HG03135 (cell line): ENCODE results near the gene PTCD1.
"Not testable (repeated sequence)": the region's sequence is repeated elsewhere in the genome, so short reads cannot be mapped to it uniquely, and the experiment has no call there.

ENCODE experiments used
- ATAC-seq: cut with Tn5 transposase; IDR thresholded peaks from one replicate; pipeline ENCODE4 v1.9.1; 2021; ENCODE audit warnings: mild to moderate bottlenecking, moderate library complexity; ENCODE audit not compliant: unreplicated experiment

Gene PTCD1

GRCh38 chr7:99452541-99452940, 13.9 kb upstream of the PTCD1 start:
- ATAC-seq, result no peak

GRCh38 chr7:99451936-99452335, 13.3 kb upstream of the PTCD1 start:
- no peak for ATAC-seq

DNA sequence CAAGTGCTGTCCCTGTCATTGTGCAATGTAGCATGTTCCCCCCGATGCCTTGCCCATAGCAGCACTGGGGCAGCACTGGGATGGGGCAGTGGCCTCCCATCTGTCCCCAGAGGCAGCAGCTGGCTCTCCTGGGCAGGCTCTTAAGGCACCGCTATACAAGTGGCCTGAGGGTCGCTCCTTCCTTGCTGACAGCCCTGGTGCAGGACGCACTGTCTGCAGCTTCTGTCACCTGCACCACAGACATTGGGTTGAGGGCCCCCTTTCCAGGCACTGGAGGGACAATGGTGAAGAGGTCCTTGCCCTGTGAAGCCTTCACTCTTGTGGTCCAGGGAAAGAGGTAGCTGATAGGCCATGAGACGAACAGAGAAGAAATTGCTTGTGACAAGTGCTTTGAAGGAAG, 10.7 kb upstream of the PTCD1 start:
- no peak for ATAC-seq

DNA sequence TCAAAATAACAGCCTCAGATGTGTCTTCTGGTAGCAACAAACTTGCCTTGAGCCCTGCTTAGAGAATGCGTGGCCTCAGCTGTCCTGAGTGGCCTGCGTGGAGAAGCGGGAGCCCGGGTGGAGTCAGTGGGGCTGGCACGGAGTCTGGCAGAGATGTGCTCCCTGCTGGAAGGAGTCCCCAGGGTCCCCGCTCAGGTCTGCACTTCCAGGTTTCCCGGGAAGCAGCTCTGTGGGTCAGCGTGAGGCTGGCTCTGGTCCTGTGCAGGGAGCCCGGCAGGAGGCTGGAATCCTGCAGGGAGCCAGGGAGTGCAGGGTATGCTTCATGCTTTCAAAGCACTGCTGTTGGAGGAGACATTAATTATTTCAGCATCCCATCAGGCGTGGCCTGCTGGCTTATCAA, 10.3 kb upstream of the PTCD1 start:
- no peak for ATAC-seq

GRCh38 chr7:99447943-99448342, 9.3 kb upstream of the PTCD1 start:
- no peak for ATAC-seq

DNA sequence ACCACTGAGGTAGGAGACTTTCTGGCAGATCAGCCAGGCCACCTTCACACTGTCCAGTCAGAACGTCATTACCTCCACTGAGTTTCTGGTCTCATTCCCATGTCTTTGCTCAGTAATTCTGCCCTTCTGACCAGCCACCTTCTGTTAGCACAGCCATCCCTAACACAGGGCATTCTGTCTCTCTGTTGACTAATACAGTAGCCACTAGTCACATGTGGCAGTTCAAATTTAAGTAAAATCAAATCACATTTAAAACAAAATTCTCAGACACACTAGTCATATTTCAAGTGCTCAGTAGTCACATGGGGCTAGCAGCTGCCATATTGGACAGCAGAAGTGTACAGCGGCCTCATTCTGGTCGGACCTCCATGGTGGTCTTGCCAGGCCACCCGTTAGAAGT, 7.5 kb upstream of the PTCD1 start:
- no peak for ATAC-seq

DNA sequence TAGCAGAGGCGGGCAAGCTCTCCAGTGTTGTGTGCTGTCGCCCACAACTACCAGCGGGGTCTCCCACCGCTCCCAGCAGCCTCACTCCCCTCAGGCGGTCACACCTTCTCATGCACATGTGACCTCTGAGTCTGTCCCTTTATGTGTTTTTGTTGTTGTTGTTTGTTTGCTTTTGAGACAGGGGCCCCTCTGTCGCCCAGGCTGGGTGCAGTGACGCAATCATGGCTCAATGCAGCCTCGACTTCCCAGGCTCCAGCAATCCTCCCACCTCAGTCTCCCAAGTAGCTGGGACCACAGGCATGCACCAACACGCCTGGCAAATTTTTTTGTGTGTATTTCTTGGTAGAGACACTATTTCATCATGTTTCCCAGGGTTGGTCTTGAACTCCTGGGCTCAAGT, 1.6 kb upstream of the PTCD1 start:
- no peak for ATAC-seq

DNA sequence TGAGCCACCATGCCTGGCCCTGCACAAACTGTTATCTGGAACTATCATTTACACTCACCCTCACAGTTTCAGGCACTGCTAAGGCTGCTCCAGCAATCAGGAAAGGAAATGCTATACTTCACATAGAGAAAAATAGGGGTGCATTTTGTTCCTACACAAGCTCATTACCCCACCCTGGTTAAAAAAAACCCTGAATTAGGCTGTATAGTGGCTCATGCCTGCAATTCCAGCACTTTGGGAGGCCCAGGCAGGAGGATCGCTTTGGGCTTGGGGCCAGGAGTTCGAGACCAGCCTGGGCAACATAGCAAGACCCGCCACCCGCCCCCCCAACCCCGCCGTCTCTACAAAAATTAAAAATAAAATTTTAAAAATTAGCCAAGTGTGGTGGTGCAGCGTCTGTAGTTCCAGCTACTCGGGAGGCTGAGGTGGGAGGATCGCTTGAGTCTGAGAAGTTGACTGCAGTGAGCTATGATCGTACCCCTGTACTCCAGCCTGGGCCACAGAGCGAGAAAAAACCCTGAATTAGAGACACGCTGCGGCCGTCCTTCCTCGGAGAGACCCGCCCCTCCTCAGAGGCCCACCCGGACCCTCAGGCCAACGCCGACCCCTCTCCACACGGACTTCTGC, 539 bp downstream of the PTCD1 start:
- ATAC-seq, result peak; percentile 3

GRCh38 chr7:99433158-99433557, 5.4 kb downstream of the PTCD1 start:
- no peak for ATAC-seq

- not testable (repeated sequence) for ATAC-seq
These were observed 6.7 kb downstream of the PTCD1 start for GRCh38 chr7:99431756-99432540.

- no peak for ATAC-seq
These were observed 8.8 kb downstream of the PTCD1 start for GRCh38 chr7:99429756-99430155.

DNA sequence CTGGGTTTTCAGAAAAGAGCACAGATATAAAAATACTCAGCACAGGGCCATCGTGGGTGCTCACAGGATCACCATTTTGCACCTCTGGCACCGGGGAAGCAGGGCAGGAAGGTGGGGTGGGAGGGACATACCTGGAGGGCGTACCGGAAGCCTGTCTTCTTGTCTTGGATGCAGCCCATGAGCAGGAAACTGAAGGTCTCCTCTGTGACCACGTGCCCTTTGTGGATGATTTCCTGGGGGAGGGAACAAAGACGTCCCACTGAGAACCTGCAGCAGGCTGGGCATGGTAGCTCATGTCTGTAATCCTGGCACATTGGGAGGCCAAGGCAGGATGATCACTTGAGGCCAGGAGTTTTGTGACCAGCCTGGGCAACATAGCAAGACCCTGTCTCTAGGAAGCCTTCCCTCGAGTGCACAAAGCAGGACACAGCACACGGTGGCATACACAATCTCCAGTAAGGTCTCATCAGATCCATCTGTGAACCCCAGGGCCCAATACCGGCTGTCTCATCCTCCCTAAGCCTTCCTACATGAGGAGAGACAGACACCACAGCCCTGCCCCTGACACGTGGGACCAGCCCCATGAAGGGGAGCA, 9.5 kb downstream of the PTCD1 start:
- no peak for ATAC-seq

GRCh38 chr7:99424932-99425730, 13.5 kb downstream of the PTCD1 start:
- ATAC-seq, result no peak

DNA sequence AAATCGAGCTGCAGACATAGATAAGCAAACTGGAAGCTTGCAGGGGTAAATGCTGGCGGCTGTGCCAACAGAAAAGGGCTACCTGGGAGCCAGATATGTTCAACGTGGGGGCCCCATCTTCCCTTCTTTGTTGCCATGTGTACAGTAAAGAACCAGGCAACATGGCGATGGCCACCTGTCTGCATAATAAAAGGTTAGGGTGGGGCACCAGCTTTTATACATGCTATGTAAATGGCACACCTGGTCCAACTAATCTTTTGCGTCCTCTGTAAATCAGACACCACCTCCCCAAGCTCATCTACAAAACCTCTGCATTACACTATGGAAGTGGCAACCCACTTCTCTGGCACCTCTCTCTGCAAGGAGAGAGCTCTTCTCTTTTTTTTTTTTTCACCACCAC, 16.0 kb downstream of the PTCD1 start:
- no peak for ATAC-seq

- ATAC-seq, result no peak
These were observed 16.4 kb downstream of the PTCD1 start for GRCh38 chr7:99422186-99422585.

DNA sequence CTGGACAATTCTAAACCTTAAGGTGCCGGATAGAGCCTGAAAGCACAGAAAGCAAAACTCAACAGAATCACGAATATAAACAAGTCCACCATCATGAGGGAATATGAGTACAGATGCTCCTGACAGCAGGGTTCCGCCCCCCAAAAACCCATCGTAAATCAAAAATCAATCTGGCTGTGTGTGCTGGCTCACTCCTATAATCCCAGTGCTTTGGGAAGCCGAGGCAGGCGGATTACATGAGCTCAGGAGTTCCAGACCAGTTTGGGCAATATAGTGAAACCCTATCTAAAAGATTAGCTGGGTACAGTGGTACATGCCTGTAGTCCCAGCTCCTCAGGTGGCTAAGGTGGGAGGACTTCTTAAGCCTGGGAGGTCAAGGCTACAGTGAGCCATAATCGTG, 17.6 kb downstream of the PTCD1 start:
- ATAC-seq, result no peak

DNA sequence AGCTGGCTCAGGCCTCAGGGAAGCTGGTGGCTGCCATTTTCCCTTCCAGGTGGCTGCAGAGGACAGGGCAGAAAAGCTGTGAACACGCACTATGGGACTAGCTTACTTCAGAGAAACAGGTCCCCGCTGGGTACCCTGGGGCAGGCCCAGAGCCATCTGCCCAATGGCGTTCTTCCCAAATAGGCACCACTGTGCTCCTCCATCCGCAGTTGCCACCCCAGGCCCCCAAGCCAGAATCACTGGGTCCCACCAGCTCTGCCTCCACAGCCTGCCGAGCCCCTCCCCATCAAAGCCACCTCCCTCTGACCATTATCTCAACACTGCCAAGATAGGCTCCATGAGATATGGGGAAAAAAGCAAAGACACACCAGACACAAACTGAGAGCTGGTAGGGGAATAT, 18.4 kb downstream of the PTCD1 start:
- no peak for ATAC-seq

GRCh38 chr7:99419323-99420021, 19.1 kb downstream of the PTCD1 start:
- ATAC-seq, result no peak

GRCh38 chr7:99418260-99418659, 20.3 kb downstream of the PTCD1 start:
- ATAC-seq, result no peak

DNA sequence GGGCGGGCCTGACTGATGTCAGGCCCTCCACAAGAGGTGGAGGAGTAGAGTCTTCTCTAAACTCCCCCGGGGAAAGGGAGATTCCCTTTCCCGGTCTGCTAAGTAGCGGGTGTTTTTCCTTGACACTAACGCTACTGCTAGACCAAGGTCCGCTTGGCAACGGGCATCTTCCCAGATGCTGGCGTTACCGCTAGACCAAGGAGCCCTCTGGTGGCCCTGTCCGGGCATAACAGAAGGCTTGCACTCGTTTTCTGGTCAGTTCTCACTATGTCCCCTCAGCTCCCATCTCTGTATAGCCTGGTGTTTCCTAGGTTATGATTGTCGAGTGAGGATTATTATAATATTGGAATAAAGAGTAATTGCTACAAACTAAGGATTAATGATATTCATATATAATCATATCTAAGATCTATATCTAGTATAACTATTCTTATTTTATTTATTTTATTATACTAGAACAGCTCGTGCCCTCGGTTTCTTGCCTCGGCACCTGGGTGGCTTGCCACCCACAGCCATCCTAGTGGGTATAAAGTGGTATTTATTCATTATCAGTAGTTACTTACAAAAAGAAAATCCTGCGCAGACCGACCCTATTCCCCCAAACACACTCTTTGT, 23.0 kb downstream of the PTCD1 start:
- ATAC-seq, result not testable (repeated sequence)
